Esophagus muscularis mucosa (tissue), 3 donors: Measurements from ENCODE around the gene MISP3.

ENCODE experiments used
- POLR2A ChIP-seq: fragments of 450-650 bp; IDR thresholded peaks from one replicate; pipeline ENCODE4 v1.6.1; 2017; ENCODE audit warnings: antibody characterized with exemption, moderate library complexity, mild to moderate bottlenecking, low read depth
- POLR2AphosphoS5 ChIP-seq, 2 donors: sonication (generic); formaldehyde crosslinking; IDR thresholded peaks; one replicate each; pipeline ENCODE4 v1.6.1; 2017; ENCODE audit warnings: antibody characterized with exemption in 2 of 2
- TF ChIP-seq, protein P1 (sequence below), 3 experiments: fragments of 200-600 bp in 2 of 3; fragments of 450-650 bp in 1 of 3; sonication (generic) in 2 of 3; IDR thresholded peaks; one replicate each; pipeline ENCODE4 v1.5.1; 2017 to 2019; ENCODE audit warnings: antibody characterized with exemption in 3 of 3, mild to moderate bottlenecking in 2 of 3, moderate library complexity in 1 of 3

DNA sequence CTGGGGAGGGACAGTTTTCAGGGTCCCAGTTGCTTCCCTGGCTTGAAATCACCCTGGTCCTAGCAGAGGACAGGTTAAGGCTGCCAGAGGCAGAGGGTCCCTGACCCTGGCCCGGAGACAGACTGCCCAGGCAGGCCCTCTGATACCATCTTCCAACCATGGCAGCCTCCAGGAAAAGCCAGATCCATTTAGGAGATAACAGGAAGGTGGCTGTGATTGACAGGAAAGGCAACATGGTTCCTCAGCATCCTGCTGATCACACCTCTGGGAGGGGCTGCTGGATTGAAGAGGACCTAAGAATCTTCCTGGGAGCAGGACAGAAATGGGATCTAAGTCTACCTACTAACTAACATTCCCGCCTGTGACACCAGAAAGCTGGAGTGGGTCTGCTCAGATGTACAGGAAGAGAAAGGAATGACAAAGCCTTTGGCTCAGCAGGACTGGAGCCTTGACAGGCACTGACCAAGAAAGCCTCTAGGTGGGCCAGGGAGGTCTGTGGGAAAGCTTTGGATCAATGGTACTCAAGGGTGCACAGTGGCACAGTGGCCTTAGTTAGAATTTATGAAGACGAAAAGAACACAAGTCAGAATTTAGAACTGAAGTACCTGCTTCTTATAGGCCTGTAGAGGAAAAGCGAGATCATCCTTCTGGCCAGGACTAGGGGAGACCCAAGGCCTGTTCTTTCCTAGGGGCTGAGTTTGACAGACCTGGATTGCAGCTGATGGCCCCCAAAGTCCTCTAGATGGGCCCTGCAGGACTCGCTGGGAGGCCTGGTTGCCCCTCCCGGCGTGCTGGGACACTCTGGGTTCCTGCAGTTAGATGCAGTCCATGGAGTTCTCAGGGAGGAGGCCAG is 47.3 kb downstream of the MISP3 start:
- TF ChIP-seq, protein P1, sequence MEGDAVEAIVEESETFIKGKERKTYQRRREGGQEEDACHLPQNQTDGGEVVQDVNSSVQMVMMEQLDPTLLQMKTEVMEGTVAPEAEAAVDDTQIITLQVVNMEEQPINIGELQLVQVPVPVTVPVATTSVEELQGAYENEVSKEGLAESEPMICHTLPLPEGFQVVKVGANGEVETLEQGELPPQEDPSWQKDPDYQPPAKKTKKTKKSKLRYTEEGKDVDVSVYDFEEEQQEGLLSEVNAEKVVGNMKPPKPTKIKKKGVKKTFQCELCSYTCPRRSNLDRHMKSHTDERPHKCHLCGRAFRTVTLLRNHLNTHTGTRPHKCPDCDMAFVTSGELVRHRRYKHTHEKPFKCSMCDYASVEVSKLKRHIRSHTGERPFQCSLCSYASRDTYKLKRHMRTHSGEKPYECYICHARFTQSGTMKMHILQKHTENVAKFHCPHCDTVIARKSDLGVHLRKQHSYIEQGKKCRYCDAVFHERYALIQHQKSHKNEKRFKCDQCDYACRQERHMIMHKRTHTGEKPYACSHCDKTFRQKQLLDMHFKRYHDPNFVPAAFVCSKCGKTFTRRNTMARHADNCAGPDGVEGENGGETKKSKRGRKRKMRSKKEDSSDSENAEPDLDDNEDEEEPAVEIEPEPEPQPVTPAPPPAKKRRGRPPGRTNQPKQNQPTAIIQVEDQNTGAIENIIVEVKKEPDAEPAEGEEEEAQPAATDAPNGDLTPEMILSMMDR (IDR thresholded peaks at IDR 0.05) = no peak
- TF ChIP-seq POLR2A = no peak
- TF ChIP-seq POLR2AphosphoS5 (IDR thresholded peaks at IDR 0.05) = no peak
